Measurements from ENCODE around the gene SEMA6C. TPM values are rescaled to one million over a fixed set of nuclear protein-coding genes. Genes with fewer than 3 reads are reported as not detected.
A peak's percentile ranks its signal among the peaks of the same experiment; 100 is the strongest.

The SEMA6C gene
- total RNA-seq, 1 experiment from 2014 or later = 1.6 TPM

DNA sequence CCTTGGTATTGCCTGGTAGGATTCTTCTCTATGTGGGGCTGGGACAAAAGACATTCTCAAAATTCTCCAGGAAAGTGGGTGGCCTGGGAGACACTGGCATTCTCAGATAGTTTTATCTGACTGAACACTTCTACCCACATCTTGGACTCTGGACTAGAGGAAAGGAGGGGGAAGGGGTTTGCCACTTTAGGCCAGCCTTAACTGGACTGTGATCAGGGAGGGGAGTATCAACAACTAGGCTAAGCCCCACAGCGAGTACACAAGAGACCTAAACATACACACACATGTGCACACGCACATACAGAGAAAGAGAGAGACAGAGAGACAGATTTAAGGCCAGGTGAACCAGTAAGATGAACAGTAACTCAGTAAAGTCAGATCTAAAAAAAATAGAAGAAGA is 1.2 kb upstream of the SEMA6C start:
- Histone ChIP-seq H3K4me3 (ENCODE audit: low read length) (peak overlapping the region; percentile 72; the same call in 1 of the 2 replicates), H3K4me1 (ENCODE audit: low read length) (peaks cover 36% of the 10 kb centered on the region), H3K27ac (ENCODE audit: low read length) (no peak overlapping the region), H3K27me3 (ENCODE audit: low read length) (no peaks in the 10 kb centered on the region), H3K9me2 (replicated peaks; ENCODE audit: insufficient read depth, low read length) (no peaks in the 10 kb centered on the region), H3K79me2 (ENCODE audit: low read length) (no peaks in the 10 kb centered on the region), H3K9me3 (ENCODE audit: low read length) (no peaks in the 10 kb centered on the region), H2AFZ (ENCODE audit: low read length) (no peak overlapping the region), H3K9ac (ENCODE audit: low read length) (peak overlapping the region; percentile 77), H3K4me2 (ENCODE audit: low read depth, low read length, poor library complexity, severe bottlenecking) (peak overlapping the region; percentile 89), H3K36me3 (ENCODE audit: insufficient read depth, low read length) (no peaks in the 10 kb centered on the region), H4K20me1 (ENCODE audit: insufficient read depth, low read depth, low read length) (no peaks in the 10 kb centered on the region)
- DNase-seq = no peak

DNA sequence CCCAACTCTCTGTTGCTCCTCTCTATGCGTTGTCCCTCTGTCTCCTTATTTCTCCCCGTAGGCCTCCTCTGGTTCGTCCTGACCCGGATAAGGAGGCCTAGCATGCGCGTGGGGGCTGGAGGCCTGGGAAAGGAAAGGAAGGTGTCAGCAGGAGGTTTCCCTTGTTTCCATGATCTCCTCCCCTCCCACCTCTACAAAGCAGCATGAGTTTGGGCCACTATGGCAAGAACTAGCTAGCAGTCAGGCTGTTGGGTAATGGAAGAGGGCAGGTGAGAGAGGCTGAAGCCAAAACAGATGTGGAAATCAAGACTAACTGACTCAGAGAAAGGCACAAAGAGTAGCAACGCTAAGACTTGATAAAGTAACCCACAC is 687 bp upstream of the SEMA6C start:
- no peak overlapping the region for H3K27ac ChIP-seq (ENCODE audit: low read length)
- H3K9me2 ChIP-seq (replicated peaks; ENCODE audit: insufficient read depth, low read length) = no peaks in the 10 kb centered on the region
- H3K9me3 ChIP-seq (ENCODE audit: low read length) = no peaks in the 10 kb centered on the region
- H3K79me2 ChIP-seq (ENCODE audit: low read length) = no peaks in the 10 kb centered on the region
- H3K27me3 ChIP-seq (ENCODE audit: low read length) = no peaks in the 10 kb centered on the region
- no peaks in the 10 kb centered on the region for H3K36me3 ChIP-seq (ENCODE audit: insufficient read depth, low read length)
- peaks cover 36% of the 10 kb centered on the region for H3K4me1 ChIP-seq (ENCODE audit: low read length)
- peak overlapping the region; percentile 77 for H3K9ac ChIP-seq (ENCODE audit: low read length)
- H3K4me2 ChIP-seq (ENCODE audit: low read depth, low read length, poor library complexity, severe bottlenecking) = peak overlapping the region; percentile 89
- H2AFZ ChIP-seq (ENCODE audit: low read length) = peak overlapping the region; percentile 85
- DNase-seq = no peak
- H4K20me1 ChIP-seq (ENCODE audit: insufficient read depth, low read depth, low read length) = no peaks in the 10 kb centered on the region
- peak overlapping the region; percentile 72 for H3K4me3 ChIP-seq (ENCODE audit: low read length)

DNA sequence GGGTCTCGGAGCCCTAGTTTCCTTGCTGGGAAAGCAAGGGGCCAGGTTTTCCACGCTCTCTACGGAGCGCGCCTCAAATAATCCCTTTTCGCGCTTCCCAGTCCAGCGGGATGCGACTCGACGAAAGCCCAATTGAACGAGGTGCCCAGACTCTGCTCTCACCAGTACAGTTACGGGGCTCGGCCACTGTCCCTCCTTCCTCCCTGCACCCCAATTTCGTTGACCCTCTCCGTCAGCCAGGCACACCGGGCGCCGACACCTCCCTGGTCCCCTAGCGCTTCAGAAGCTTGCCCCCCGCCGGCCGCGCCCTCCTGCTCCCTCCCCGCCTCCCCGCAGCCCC is 389 bp downstream of the SEMA6C start:
- no peaks in the 10 kb centered on the region for H3K27me3 ChIP-seq (ENCODE audit: low read length)
- peak overlapping the region; percentile 72 for H3K4me3 ChIP-seq (ENCODE audit: low read length)
- H3K9me3 ChIP-seq (ENCODE audit: low read length) = no peaks in the 10 kb centered on the region
- H3K79me2 ChIP-seq (ENCODE audit: low read length) = no peaks in the 10 kb centered on the region
- H3K27ac ChIP-seq (ENCODE audit: low read length) = no peak overlapping the region
- no peaks in the 10 kb centered on the region for H3K9me2 ChIP-seq (replicated peaks; ENCODE audit: insufficient read depth, low read length)
- H2AFZ ChIP-seq (ENCODE audit: low read length) = peak overlapping the region; percentile 81
- H4K20me1 ChIP-seq (ENCODE audit: insufficient read depth, low read depth, low read length) = no peaks in the 10 kb centered on the region
- no peaks in the 10 kb centered on the region for H3K36me3 ChIP-seq (ENCODE audit: insufficient read depth, low read length)
- peak overlapping the region; percentile 64 for H3K9ac ChIP-seq (ENCODE audit: low read length)
- no peak for DNase-seq
- H3K4me2 ChIP-seq (ENCODE audit: low read depth, low read length, poor library complexity, severe bottlenecking) = peak overlapping the region; percentile 89
- peaks cover 36% of the 10 kb centered on the region for H3K4me1 ChIP-seq (ENCODE audit: low read length)

DNA sequence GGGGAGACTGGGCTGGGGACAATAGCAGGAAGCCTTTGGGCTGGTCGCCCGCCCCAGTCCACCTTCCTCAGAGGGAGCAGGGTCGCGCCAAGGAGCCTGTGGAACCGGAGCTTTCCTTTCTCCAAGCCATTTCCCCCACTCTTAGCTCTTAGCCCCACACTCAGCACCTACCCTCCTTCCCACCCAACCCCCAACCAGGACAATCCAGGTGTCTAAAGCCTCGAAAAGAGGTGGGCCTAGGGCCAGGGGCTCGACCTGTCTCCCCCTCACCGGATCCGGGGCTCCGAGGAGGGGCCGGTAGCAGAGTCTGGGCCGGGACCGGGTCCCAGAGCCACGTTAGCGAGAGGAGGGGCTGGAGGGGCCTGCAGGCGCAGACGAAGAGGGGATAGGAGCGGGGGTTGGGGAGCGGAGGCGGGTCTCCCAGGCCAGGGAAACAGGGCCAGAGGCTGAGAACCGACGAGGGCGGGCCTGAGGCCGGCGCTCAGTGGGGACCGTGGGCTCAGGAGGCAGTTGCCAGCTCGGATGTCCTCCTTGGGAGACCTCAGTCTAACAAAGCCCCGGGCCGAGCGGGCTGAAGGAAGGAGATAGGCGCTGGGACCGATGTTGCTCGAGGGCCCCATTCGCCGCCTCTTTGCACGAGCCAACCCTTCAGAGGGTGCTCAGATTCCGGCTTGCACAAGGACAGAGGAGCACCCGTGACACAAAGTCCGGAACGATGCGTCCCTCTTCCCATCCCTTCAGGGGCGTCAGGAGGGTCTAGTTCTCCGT is 943 bp downstream of the SEMA6C start:
- Histone ChIP-seq H3K79me2 (ENCODE audit: low read length) (no peaks in the 10 kb centered on the region), H3K4me1 (ENCODE audit: low read length) (peaks cover 36% of the 10 kb centered on the region), H3K9me2 (replicated peaks; ENCODE audit: insufficient read depth, low read length) (no peaks in the 10 kb centered on the region), H3K36me3 (ENCODE audit: insufficient read depth, low read length) (no peaks in the 10 kb centered on the region), H3K27ac (ENCODE audit: low read length) (no peak overlapping the region), H3K4me3 (ENCODE audit: low read length) (peak overlapping the region; percentile 72; the same call in 1 of the 2 replicates), H3K9me3 (ENCODE audit: low read length) (no peaks in the 10 kb centered on the region), H4K20me1 (ENCODE audit: insufficient read depth, low read depth, low read length) (no peaks in the 10 kb centered on the region), H3K9ac (ENCODE audit: low read length) (no peak overlapping the region), H2AFZ (ENCODE audit: low read length) (no peak overlapping the region), H3K4me2 (ENCODE audit: low read depth, low read length, poor library complexity, severe bottlenecking) (peak overlapping the region; percentile 89), H3K27me3 (ENCODE audit: low read length) (no peaks in the 10 kb centered on the region)
- DNase-seq = no peak

DNA sequence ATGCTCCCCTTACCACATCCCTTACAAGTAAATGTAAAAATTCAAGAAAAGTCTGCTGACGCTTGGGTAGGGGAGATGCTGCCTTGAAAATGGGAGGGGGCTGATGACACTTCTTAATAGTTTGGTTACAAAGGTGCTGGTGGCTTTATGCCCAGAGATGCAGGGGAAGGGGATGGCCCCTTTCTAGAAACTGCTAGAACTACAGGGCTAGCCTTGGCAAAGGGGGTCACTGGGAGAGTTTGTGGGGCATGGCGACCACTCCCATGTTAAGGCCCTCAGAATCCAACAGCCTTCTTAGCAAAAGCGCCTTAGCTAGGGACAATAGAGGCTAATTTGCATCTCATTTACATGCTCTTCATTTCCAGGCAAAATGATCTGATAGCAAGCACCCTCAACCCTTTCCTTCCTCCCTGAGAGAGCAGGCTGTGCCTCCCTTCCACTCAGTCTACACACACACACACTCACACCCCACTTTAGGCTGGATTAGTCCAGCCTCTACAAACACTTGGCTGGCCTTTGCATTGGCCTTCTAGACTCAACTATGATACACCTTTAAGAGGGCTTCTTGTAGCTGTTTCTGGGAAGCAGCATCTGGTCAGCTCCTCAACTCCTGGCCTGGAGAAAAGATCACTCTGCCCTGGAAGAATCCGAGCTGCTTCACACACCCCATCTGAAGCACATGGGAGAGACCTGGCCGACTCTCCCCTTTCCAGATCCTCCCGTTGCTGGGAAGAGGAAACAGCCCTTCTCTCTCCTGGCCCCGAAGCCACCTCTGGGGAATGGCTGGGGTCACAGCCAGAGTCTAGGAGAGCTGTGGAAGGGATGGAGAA is 1.7 kb downstream of the SEMA6C start:
- no peaks in the 10 kb centered on the region for H3K36me3 ChIP-seq (ENCODE audit: insufficient read depth, low read length)
- H3K27ac ChIP-seq (ENCODE audit: low read length) = no peak overlapping the region
- H3K4me1 ChIP-seq (ENCODE audit: low read length) = peaks cover 36% of the 10 kb centered on the region
- H3K9me3 ChIP-seq (ENCODE audit: low read length) = no peaks in the 10 kb centered on the region
- H2AFZ ChIP-seq (ENCODE audit: low read length) = no peak overlapping the region
- no peaks in the 10 kb centered on the region for H3K9me2 ChIP-seq (replicated peaks; ENCODE audit: insufficient read depth, low read length)
- no peaks in the 10 kb centered on the region for H3K79me2 ChIP-seq (ENCODE audit: low read length)
- no peaks in the 10 kb centered on the region for H3K27me3 ChIP-seq (ENCODE audit: low read length)
- no peak overlapping the region for H3K4me3 ChIP-seq (ENCODE audit: low read length)
- H3K9ac ChIP-seq (ENCODE audit: low read length) = peak overlapping the region; percentile 21; the same call in 1 of the 2 replicates
- H4K20me1 ChIP-seq (ENCODE audit: insufficient read depth, low read depth, low read length) = no peaks in the 10 kb centered on the region
- peak overlapping the region; percentile 27 for H3K4me2 ChIP-seq (ENCODE audit: low read depth, low read length, poor library complexity, severe bottlenecking)
- DNase-seq = peak; percentile 61

DNA sequence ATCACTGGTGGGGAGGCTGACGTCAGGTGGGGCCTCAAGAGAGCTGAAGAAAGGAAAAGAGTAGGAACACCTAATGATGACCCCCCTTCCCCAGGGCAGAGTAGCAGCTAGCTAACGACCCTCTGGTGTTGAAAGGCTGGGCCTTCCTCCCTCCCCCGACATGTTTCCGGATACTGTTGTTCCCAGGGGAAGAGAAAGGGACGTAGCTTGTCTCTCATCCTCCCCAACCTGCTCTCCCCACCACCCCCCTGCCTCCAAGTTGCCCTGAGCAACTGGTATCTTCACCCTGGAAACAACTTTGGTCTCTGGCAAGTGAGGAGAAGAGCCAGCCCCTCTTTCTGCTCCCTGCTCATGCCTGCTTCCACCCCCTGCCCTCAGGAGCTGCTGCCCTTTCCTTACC is 2.4 kb downstream of the SEMA6C start:
- Histone ChIP-seq H3K9me3 (ENCODE audit: low read length) (no peaks in the 10 kb centered on the region), H4K20me1 (ENCODE audit: insufficient read depth, low read depth, low read length) (no peaks in the 10 kb centered on the region), H3K27ac (ENCODE audit: low read length) (no peak overlapping the region), H3K9ac (ENCODE audit: low read length) (no peak overlapping the region), H3K4me1 (ENCODE audit: low read length) (peaks cover 36% of the 10 kb centered on the region), H3K36me3 (ENCODE audit: insufficient read depth, low read length) (no peaks in the 10 kb centered on the region), H3K79me2 (ENCODE audit: low read length) (no peaks in the 10 kb centered on the region), H3K4me2 (ENCODE audit: low read depth, low read length, poor library complexity, severe bottlenecking) (peak overlapping the region; percentile 27), H3K27me3 (ENCODE audit: low read length) (no peaks in the 10 kb centered on the region), H2AFZ (ENCODE audit: low read length) (no peak overlapping the region), H3K9me2 (replicated peaks; ENCODE audit: insufficient read depth, low read length) (no peaks in the 10 kb centered on the region), H3K4me3 (ENCODE audit: low read length) (no peak overlapping the region)
- no peak for DNase-seq

DNA sequence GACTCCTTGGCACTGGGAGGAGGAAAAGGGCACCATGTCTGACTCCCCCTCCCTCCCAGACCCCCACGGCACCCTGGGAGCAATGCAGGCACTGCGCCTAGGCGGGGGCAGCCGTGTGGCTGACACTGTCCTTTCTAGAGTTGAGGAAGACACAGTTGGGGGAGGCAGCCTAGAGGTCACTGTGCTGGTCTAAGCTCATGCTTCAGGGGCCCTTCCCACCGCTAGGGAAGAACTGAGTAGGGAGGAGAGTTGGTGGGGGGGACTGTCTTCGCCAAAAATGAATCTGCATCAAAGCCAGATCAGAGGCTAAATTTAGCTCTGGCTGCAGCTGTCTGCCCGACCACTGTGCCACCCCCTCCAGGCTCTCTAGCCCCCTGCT is 3.4 kb downstream of the SEMA6C start:
- Histone ChIP-seq H3K4me1 (ENCODE audit: low read length) (peaks cover 36% of the 10 kb centered on the region), H3K9ac (ENCODE audit: low read length) (no peak overlapping the region), H3K4me2 (ENCODE audit: low read depth, low read length, poor library complexity, severe bottlenecking) (no peak overlapping the region), H3K4me3 (ENCODE audit: low read length) (no peak overlapping the region), H4K20me1 (ENCODE audit: insufficient read depth, low read depth, low read length) (no peaks in the 10 kb centered on the region), H3K79me2 (ENCODE audit: low read length) (no peaks in the 10 kb centered on the region), H3K27ac (ENCODE audit: low read length) (no peak overlapping the region), H3K36me3 (ENCODE audit: insufficient read depth, low read length) (no peaks in the 10 kb centered on the region), H3K9me3 (ENCODE audit: low read length) (no peaks in the 10 kb centered on the region), H3K9me2 (replicated peaks; ENCODE audit: insufficient read depth, low read length) (no peaks in the 10 kb centered on the region), H2AFZ (ENCODE audit: low read length) (no peak overlapping the region), H3K27me3 (ENCODE audit: low read length) (no peaks in the 10 kb centered on the region)
- no peak for DNase-seq

DNA sequence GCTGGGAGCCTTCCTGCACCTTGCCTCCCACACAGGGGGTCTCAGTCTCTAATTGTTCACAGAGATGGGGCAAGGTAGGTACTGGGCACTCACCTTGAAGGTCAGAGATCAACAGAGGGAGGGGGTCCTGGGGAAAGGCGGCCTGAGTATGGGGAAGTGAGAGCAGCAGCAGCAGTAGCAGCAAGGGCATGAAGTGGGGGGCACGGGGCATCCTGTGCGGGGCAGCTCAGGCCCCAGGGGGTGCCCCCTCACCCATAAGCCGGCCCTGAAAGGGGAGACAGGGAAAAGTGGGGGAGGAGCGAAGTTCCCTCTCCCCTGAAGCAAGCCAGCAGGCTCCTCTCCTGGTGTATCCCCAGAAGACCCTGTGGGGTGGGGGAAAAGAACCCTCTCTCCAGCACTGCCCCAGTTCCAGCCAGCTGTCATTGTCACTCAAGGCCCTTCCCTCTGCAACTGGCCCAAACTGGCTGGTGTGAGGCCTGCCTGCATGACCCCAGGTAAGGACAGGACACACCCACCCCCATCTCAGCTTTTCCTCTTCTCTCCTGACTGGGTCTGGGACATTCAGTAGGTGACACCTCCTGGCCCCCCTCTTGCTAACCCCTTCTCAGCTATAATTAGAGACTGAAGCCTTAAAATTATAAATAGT is 3.9 kb downstream of the SEMA6C start:
- H3K4me1 ChIP-seq (ENCODE audit: low read length) = peaks cover 36% of the 10 kb centered on the region
- no peaks in the 10 kb centered on the region for H3K27me3 ChIP-seq (ENCODE audit: low read length)
- H3K9me3 ChIP-seq (ENCODE audit: low read length) = no peaks in the 10 kb centered on the region
- no peaks in the 10 kb centered on the region for H4K20me1 ChIP-seq (ENCODE audit: insufficient read depth, low read depth, low read length)
- no peak overlapping the region for H2AFZ ChIP-seq (ENCODE audit: low read length)
- H3K9me2 ChIP-seq (replicated peaks; ENCODE audit: insufficient read depth, low read length) = no peaks in the 10 kb centered on the region
- no peak for DNase-seq
- H3K9ac ChIP-seq (ENCODE audit: low read length) = no peak overlapping the region
- no peak overlapping the region for H3K4me3 ChIP-seq (ENCODE audit: low read length)
- no peaks in the 10 kb centered on the region for H3K36me3 ChIP-seq (ENCODE audit: insufficient read depth, low read length)
- H3K27ac ChIP-seq (ENCODE audit: low read length) = no peak overlapping the region
- no peak overlapping the region for H3K4me2 ChIP-seq (ENCODE audit: low read depth, low read length, poor library complexity, severe bottlenecking)
- H3K79me2 ChIP-seq (ENCODE audit: low read length) = no peaks in the 10 kb centered on the region
